Fibroblast of the aortic adventitia (primary cell): ENCODE data around the gene PRDM15. TPM values are rescaled to one million over a fixed set of nuclear protein-coding genes. Genes with fewer than 3 reads are reported as not detected.

Experiments used
- DNase-seq: peaks from one replicate; pipeline ENCODE4 v3.0.0-alpha.2; 2010; ENCODE audit warnings: low read depth
- H3K4me3 ChIP-seq: 2 replicates; pipeline ENCODE4 v1.5.1; 2011; ENCODE audit warnings: low read depth, mild to moderate bottlenecking, control low read depth, low read length, moderate library complexity
- total RNA-seq: library from RNA; depleted of rRNA; stranded (reverse); fragments of >200 nt; gene quantifications from 2 replicates; pipeline ENCODE4 v1.2.3, GENCODE V29; 2012; ENCODE audit warnings: low replicate concordance
- TF ChIP-seq, protein P1 (sequence below): IDR thresholded peaks from 2 replicates; pipeline ENCODE4 v1.5.1; 2011; ENCODE audit warnings: mild to moderate bottlenecking, low read length, control low read depth, inconsistent platforms; ENCODE audit not compliant: insufficient read depth

Gene PRDM15
- total RNA-seq, 1 donor: 4.7 TPM

DNA sequence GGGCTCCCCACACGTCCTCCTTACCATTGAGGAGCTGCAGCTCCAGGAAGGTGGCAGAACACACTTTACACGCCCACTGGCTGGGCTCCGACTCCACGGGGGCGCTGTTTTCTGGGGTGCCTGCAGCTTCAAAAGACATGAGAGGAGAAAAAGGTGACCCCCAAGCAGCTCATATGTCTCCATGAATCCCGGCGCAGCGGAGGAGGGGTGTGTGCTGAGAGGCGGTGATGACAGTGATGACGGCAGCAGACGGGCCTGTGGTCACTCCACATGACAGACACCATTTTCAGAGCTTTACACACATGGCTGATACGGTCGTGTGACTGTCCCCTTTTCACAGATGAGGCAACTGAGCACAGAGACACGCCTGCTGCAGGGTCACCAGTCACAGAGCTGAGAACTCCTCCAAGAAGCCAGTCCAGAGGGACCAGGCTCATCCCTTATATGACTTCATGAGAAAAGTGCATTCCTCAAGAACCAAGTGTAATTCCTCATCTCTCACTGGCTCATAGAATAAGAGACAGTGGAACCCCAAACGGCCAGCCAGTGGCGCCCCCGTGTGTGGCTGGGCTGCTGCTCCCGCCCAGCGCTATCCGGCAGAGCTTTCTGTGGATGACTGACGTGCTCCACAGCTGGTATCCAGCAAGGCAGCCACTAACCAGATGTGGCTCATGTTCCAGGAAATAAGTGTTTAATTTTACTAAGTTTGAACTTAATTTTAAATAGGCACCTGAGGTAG lies 31.9 kb downstream of the PRDM15 start:
- H3K4me3 ChIP-seq: no peak overlapping the region
- no peak for DNase-seq
- TF ChIP-seq, protein P1, sequence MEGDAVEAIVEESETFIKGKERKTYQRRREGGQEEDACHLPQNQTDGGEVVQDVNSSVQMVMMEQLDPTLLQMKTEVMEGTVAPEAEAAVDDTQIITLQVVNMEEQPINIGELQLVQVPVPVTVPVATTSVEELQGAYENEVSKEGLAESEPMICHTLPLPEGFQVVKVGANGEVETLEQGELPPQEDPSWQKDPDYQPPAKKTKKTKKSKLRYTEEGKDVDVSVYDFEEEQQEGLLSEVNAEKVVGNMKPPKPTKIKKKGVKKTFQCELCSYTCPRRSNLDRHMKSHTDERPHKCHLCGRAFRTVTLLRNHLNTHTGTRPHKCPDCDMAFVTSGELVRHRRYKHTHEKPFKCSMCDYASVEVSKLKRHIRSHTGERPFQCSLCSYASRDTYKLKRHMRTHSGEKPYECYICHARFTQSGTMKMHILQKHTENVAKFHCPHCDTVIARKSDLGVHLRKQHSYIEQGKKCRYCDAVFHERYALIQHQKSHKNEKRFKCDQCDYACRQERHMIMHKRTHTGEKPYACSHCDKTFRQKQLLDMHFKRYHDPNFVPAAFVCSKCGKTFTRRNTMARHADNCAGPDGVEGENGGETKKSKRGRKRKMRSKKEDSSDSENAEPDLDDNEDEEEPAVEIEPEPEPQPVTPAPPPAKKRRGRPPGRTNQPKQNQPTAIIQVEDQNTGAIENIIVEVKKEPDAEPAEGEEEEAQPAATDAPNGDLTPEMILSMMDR: no peak

GRCh38 chr21:41846536-41846935 lies 32.6 kb downstream of the PRDM15 start:
- H3K4me3 ChIP-seq: no peak overlapping the region
- no peak for DNase-seq
- TF ChIP-seq, protein P1: no peak

DNA sequence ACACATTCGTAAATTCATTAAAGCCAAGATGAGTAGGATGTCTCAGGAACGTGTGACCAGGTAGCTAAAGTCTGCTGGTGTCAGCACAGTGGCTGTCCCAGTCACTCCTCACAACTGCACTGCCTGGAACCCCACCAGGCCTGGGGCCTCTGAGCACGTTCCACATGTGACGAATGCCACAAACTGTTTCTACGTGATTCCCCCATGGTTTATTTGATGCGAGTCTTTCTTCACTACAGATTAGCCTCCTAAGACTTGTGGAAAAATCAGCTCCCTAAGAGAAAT lies 33.2 kb downstream of the PRDM15 start:
- H3K4me3 ChIP-seq: no peak overlapping the region
- TF ChIP-seq, protein P1: no peak
- DNase-seq: no peak

DNA sequence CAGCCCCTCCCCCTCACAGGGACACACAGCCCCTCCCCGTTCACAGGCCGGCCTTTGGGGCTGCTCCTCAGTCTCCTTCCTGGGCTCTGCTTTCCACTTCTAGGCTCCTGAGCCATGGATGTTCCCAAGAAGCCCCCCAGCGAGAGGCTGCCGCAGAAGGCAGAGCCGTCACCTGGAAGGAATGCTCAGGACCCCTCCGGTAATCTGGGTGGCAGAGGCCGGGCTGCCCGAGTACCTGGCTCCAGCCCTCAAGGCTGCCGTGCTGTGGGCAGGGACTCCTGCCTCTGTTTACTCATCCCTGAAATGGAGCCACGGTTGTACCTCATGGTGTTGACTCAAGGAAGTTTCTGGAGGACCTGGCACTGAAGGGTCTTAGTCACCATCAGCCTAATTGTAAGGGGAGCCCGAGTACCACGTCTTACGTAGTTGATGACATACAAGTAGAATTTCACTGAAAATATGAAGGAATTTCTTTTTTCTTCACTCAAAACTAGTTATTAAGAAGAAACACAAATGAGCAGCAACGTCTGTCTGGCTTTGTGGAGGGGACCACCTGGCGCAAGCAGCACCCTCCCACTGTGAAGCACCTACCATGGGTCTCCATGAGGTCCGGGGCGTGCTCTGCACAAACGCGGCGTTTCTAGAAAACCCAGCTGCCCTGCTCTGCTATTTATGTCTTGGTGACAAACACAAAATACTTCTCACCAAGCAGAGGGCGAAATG lies 33.7 kb downstream of the PRDM15 start:
- H3K4me3 ChIP-seq: no peak overlapping the region
- TF ChIP-seq, protein P1: no peak
- peak; percentile 30 for DNase-seq

DNA sequence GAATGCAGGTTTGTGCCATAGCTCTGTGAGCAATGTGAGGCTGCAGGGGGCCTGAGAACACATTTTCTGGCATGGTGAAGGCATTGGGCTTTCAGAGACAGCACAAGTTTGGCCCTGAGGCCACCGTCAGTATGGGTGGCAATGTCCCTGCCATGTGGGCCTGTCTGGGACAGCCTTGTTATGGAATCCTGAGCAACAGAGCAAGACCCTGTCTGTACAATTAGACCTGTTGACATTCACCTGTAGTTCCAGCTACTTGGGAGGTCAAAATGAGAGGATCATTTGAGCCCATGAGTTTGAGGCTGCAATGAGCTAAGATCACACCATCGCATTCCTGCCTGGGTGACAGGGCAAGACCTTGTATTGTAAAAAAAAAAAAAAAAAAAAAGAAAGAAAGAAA lies 35.6 kb downstream of the PRDM15 start:
- TF ChIP-seq, protein P1: no peak
- H3K4me3 ChIP-seq: no peak overlapping the region
- DNase-seq: no peak

DNA sequence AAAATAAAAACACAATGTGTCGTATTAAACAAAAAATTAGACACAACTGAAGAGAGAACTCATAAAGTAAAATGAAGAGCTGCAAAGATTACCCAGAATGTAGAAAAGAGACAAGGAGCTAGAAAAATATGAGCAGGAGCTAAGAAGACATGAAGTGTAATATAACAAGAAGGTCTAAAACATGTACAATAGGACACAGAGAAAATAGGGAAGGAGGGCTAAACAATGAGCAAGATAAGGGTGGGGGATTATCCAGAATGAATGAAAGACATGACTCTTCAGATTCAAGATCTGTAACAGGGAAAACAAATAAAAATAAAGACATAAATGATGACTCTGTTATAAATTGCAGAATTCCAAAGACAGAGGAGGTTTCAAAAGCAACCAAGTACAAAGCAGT lies 38.3 kb downstream of the PRDM15 start:
- TF ChIP-seq, protein P1: no peak
- DNase-seq: no peak
- no peak overlapping the region for H3K4me3 ChIP-seq
